GM18526 (cell line): ENCODE measurements around the gene JADE2.

Experiments used
- POLR2A ChIP-seq: IDR thresholded peaks from 3 replicates; pipeline ENCODE4 v1.6.1; 2011; ENCODE audit not compliant: insufficient read length; ENCODE audit errors: extremely low read depth

The JADE2 gene

GRCh38 chr5:134503937-134504437 lies 21.5 kb upstream of the JADE2 start:
- no peak for TF ChIP-seq POLR2A

GRCh38 chr5:134504629-134505300 lies 20.7 kb upstream of the JADE2 start:
- no peak for TF ChIP-seq POLR2A

DNA sequence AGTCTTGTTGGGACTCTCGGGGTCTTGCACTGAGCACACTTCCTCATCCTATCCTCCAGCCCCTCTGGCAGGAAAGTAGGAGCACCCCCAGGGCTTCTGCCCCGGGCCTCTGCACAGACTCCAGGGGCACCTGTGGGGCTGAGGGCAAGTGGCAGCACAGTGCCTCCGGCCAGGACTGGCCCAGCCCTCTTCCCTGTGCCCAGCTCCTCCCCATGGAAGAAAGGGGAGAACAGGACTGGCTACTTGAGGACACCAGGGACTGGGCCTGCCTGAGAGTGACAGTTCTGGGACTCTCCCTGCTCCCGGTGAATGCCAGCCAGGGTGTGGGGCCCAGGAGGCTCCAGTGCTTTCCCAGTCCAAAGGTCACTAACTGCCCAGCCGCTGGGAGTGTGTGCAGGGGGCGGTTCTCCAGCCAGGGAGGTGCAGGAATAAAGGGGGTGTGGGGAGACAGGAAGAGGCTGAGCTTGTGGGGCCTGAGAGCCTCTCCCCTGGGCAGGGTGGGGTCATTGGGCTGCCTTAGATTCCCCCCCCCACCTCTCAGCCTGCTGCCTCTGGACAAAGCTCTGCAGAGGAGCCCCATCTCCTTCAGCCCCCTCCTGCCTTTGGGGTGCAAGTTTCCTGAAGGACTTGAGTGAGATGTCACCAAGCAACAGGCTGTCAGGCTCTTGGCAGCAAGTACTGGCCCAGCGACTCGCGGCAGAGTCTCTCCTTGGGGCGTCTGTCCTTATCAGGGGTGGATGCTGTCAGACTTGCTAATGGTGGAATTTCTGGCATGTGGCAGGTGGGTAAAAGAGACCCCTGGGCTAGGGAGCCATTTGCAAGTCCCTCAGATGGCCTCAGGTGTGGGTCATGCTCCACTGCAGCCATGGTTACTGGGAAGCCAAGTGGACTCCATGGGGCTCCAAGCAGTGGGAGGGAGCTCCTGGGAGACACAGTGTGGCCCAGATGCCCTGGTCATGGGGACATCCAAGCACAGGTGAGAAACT lies 19.1 kb upstream of the JADE2 start:
- TF ChIP-seq POLR2A, result no peak

DNA sequence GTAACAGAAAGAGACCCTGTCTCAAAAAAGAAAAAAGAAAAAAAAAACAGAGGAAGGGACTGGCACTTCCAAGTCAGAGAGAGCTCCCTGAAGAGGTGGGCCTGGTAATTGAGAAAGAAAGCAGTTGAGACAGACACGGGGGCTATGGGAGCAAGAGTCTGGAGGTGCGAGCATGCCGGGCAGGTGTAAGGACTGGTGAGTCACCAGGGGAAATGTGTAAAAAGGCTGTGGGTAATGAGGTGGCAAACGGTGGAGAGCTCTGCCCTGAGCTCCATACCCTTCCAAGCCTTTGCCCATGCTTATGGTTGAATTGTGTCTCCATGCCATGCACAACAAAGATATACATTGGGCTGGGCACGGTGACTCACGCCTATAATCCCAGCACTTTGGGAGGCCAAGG lies 18.0 kb upstream of the JADE2 start:
- TF ChIP-seq POLR2A, result no peak

GRCh38 chr5:134508521-134509195 lies 16.8 kb upstream of the JADE2 start:
- no peak for TF ChIP-seq POLR2A

DNA sequence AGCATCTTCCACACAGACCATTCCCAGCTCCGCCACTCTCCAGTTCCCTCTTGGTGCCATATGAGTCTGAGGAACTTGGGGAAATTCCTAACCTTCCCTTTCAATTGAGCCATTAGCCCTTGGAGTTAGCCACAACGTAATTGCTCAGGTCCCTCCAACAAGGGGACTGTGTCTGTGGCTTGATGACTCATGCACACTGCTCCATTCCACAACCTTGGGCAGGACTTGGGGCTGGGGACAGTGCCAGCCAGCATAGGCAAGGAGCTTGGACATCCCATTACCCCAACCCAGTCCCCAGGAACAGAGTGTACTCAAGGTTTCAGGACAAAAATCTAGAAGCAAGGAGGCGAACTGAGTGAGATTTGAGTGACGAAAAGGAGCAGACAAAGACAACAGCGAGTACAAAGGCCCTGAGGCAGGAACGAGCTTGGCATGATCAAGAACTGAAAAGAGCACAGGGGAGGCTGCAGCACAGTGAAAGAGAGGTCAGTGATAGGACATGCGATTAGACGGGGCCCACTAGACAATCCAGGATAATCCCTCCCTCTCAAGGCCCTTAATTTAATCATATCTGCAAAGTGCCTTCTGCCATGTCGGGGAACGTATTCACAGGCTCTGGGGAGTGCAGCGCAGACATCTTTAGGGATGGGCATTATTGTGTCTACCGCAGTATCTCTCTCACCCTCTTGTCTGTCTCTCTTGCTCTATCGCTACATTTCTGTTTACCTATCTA lies 16.0 kb upstream of the JADE2 start:
- TF ChIP-seq POLR2A, result no peak

DNA sequence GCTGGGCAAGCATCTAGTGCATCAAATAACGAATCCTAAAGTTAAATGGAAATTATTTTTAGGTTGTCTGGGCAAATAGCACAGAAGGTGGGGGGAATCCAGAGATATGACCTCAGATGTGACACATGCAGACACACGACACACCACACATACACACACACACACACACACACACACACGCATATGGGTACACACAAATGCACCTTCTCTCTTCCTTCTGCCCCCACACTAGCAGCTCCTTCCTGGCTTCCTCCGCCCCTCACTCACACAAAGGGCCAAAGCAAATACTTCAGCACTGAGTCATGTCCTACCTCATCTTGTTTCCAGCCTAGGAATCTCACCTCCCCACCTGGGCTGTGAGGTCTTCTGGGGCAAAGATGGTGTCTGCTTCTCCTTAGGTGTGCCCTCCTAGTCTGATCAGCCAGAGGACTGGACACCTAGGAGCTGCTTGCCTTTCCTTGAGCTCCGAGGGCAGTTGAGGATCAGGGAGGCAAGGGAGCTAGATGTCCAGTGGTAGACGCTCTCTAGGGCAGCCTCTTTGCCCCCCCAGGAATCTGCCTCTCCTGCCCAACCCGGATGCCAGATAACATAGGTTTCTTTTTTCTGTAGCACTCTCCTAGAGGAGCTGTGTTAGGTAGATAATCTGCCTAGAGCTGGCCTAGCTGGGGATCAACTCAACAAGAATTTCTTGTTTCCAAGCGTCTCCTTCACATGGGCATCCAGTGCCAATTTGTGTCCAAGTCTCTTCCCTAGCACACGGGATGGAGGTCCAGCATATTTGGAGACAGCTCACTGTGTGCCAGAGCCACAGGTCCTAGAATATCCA lies 14.3 kb upstream of the JADE2 start:
- TF ChIP-seq POLR2A, result no peak

- no peak for TF ChIP-seq POLR2A
Observed at GRCh38 chr5:134511796-134512660, 13.4 kb upstream of the JADE2 start.

DNA sequence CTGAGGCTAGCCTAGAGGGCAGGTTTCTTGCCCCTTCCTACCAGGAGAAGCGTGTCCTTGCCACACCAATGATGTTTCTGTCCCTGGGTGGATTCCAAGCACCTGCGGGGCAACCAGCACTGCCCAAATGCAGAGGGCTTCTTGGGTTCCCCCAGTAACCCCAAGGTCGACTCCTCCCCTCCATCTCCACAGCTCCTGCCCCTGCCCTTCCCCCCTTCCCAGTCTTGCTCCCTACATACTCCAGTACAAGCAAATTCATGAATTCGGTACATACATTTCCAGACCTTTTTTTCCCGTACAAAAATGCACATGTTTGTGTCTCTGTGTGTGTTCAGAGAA lies 12.8 kb upstream of the JADE2 start:
- TF ChIP-seq POLR2A, result no peak

DNA sequence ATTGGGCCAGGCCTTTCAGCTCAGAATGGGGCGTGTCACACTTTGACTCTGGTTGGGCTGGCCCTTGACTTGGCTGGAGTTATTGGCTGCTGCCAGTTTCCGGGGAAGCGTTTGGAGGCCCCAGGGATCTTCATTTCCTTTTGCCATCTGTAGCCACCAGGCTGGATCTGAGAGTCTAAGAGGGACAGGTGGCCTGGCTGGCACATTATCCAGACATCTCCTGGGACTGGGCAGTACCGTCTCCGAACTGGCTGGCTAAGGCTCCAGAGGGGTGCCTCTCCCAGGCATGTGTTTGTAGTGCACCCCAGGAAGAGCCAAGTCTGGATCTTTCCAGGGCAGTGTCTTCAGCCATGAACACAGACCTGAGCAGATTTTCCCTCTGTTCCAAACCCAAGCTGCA lies 9.7 kb upstream of the JADE2 start:
- TF ChIP-seq POLR2A, result no peak

DNA sequence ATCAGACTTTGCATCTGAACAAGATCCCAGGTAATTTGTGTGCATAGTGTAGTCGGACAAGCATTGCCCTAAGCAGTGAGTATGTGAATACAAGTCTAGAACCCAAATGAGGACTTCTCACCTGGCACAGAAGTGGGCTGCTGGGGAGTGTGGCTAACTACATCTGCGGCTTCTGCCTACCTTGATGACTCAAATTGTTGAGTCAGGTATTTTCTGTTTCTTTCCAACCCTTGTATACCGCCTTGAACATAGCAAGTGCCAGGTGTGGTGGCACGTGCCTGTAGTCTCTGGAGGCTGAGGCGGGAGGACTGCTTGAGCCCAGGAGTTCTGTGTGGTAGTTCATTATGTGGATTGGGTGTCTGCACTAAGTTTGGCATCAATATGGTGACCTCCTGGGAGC lies 7.9 kb upstream of the JADE2 start:
- no peak for TF ChIP-seq POLR2A

- no peak for TF ChIP-seq POLR2A
Observed at GRCh38 chr5:134519989-134520388, 5.5 kb upstream of the JADE2 start.

DNA sequence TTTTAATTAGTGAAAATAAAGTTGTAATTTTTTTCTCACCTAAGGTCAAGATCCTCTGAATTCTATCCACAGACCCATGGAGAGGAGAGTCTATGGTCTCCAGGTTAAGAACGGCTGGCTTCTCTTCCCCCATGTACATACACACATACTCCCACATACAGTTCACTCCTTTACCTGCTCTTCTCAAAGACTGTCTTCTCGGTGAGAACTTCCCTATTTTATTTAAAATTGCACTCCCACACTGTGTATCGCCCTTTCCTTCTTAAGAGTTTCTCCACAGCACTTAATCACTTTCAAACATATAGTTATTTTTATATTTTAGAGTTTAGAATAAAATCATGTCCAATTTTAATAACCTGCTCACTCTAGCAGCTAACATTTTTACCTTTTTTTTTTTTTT lies 3.6 kb upstream of the JADE2 start:
- TF ChIP-seq POLR2A, result no peak
